GM23338 (cell line): ENCODE data around the gene UGT1A3. TPM values are rescaled to one million over a fixed set of nuclear protein-coding genes. Genes with fewer than 3 reads are reported as not detected.

ENCODE experiments used
- ATAC-seq: fragments of 200-7000 bp; cut with Tn5 transposase; 3 replicates; pipeline ENCODE4 v1.9.1; 2020
- DNase-seq: peaks from one replicate; pipeline ENCODE4 v3.0.0-alpha.2; 2015; ENCODE audit warnings: low spot score
- H2AFZ ChIP-seq: fragments of 200-600 bp; sonication (generic); 2 replicates; pipeline ENCODE4 v1.8.0; 2016; ENCODE audit warnings: antibody characterized with exemption, mild to moderate bottlenecking, moderate library complexity
- H3F3A ChIP-seq: fragments of 200-600 bp; sonication (generic); replicated peaks from 2 replicates; pipeline ENCODE4 v1.8.0; 2017; ENCODE audit warnings: antibody characterized with exemption, mixed run types, low read depth
- H3K27ac ChIP-seq: fragments of 200-600 bp; sonication (generic); 2 replicates; pipeline ENCODE4 v1.6.1; 2016; ENCODE audit warnings: low read depth
- H3K27me3 ChIP-seq: fragments of 200-600 bp; sonication (generic); 2 replicates; pipeline ENCODE4 v1.8.0; 2016; ENCODE audit warnings: mild to moderate bottlenecking, mixed run types, moderate library complexity; ENCODE audit not compliant: insufficient read depth
- H3K36me3 ChIP-seq: fragments of 200-600 bp; sonication (generic); 2 replicates; pipeline ENCODE4 v1.8.0; 2016; ENCODE audit warnings: mild to moderate bottlenecking; ENCODE audit not compliant: insufficient read depth
- H3K4me1 ChIP-seq: fragments of 200-600 bp; sonication (generic); 2 replicates; pipeline ENCODE4 v1.8.0; 2016; ENCODE audit warnings: mild to moderate bottlenecking, moderate library complexity; ENCODE audit not compliant: insufficient read depth
- H3K4me2 ChIP-seq: fragments of 200-600 bp; sonication (generic); 2 replicates; pipeline ENCODE4 v1.7.1; 2017; ENCODE audit warnings: mixed run types
- H3K4me3 ChIP-seq: fragments of 200-600 bp; sonication (generic); 2 replicates; pipeline ENCODE4 v1.6.1; 2016; ENCODE audit warnings: mixed run types
- H3K79me2 ChIP-seq: fragments of 200-600 bp; sonication (generic); replicated peaks from 2 replicates; pipeline ENCODE4 v1.8.0; 2017; ENCODE audit warnings: mild to moderate bottlenecking; ENCODE audit not compliant: insufficient read depth
- H3K9me2 ChIP-seq: fragments of 200-600 bp; sonication (generic); 2 replicates; pipeline ENCODE4 v1.8.0; 2017; ENCODE audit not compliant: insufficient read depth
- H4K20me1 ChIP-seq: fragments of 200-600 bp; sonication (generic); replicated peaks from 2 replicates; pipeline ENCODE4 v1.8.0; 2017; ENCODE audit warnings: mild to moderate bottlenecking; ENCODE audit not compliant: insufficient read depth
- H3K27ac Mint-ChIP-seq: 2 replicates; pipeline ENCODE4 v1.8.0; 2020; ENCODE audit warnings: inconsistent platforms, mild to moderate bottlenecking, moderate library complexity, mixed read lengths
- H3K27me3 Mint-ChIP-seq: 3 replicates; pipeline ENCODE4 v1.8.0; 2022; ENCODE audit warnings: low read depth, mild to moderate bottlenecking, moderate library complexity, mixed read lengths, inconsistent platforms; ENCODE audit not compliant: insufficient read depth, poor library complexity
- H3K36me3 Mint-ChIP-seq: 3 replicates; pipeline ENCODE4 v1.8.0; 2021; ENCODE audit warnings: low read depth, mild to moderate bottlenecking, inconsistent platforms, moderate library complexity, mixed read lengths
- H3K4me1 Mint-ChIP-seq: 3 replicates; pipeline ENCODE4 v1.8.0; 2020; ENCODE audit warnings: mild to moderate bottlenecking, inconsistent platforms, mixed read lengths
- H3K4me3 Mint-ChIP-seq: 3 replicates; pipeline ENCODE4 v1.8.0; 2021; ENCODE audit warnings: moderate library complexity, mild to moderate bottlenecking, inconsistent platforms, mixed read lengths
- H3K9me3 Mint-ChIP-seq: 3 replicates; pipeline ENCODE4 v1.8.0; 2020; ENCODE audit warnings: moderate library complexity, mild to moderate bottlenecking, inconsistent platforms, mixed read lengths
- CREB1 ChIP-seq: fragments of 250-450 bp; sonication (Bioruptor Pico); IDR thresholded peaks from 2 replicates; pipeline ENCODE4 v1.5.0; 2020; ENCODE audit warnings: low read depth, mild to moderate bottlenecking, moderate library complexity
- CTCF ChIP-seq, 2 experiments: fragments of 200-600 bp in 1 of 2; sonication (generic) in 1 of 2; conservative IDR thresholded peaks; 2 replicates each; pipeline versions ENCODE4 v1.5.1 to v1.6.1; 2016 to 2017; ENCODE audit warnings: antibody characterized with exemption in 2 of 2, low read depth in 2 of 2, mild to moderate bottlenecking in 2 of 2, moderate library complexity in 1 of 2
- ETS1 ChIP-seq: IDR thresholded peaks from 2 replicates; pipeline ENCODE4 v1.6.1; 2016; ENCODE audit warnings: antibody characterized with exemption
- EZH2 ChIP-seq: fragments of 200-600 bp; sonication (generic); IDR thresholded peaks from one replicate; pipeline ENCODE4 v1.8.0; 2017; ENCODE audit warnings: antibody characterized with exemption, mild to moderate bottlenecking, low read depth; ENCODE audit not compliant: unreplicated experiment
- EZH2phosphoT487 ChIP-seq: fragments of 200-600 bp; sonication (generic); IDR thresholded peaks from one replicate; pipeline ENCODE4 v1.8.1; 2018; ENCODE audit warnings: antibody characterized with exemption; ENCODE audit not compliant: unreplicated experiment
- JUNB ChIP-seq: IDR thresholded peaks from one replicate; pipeline ENCODE4 v1.6.1; 2016; ENCODE audit warnings: antibody characterized with exemption; ENCODE audit not compliant: unreplicated experiment
- NANOG ChIP-seq: IDR thresholded peaks from 2 replicates; pipeline ENCODE4 v1.6.1; 2016; ENCODE audit warnings: antibody characterized with exemption, borderline replicate concordance
- POLR2AphosphoS5 ChIP-seq: IDR thresholded peaks from 2 replicates; pipeline ENCODE4 v1.6.1; 2016; ENCODE audit warnings: antibody characterized with exemption, low read depth
- REST ChIP-seq: IDR thresholded peaks from one replicate; pipeline ENCODE4 v1.6.1; 2018; ENCODE audit warnings: antibody characterized with exemption; ENCODE audit not compliant: unreplicated experiment
- STAT1 ChIP-seq: IDR thresholded peaks from one replicate; pipeline ENCODE4 v1.6.1; 2016; ENCODE audit warnings: antibody characterized with exemption; ENCODE audit not compliant: unreplicated experiment
- ZNF114 ChIP-seq: fragments of 250-450 bp; sonication (Bioruptor Pico); IDR thresholded peaks from 2 replicates; pipeline ENCODE4 v1.5.0; 2020; ENCODE audit warnings: mild to moderate bottlenecking, moderate library complexity
- ZNF331 ChIP-seq: fragments of 250-450 bp; sonication (Bioruptor Pico); IDR thresholded peaks from 2 replicates; pipeline ENCODE4 v1.5.0; 2020; ENCODE audit warnings: low read depth, mild to moderate bottlenecking, moderate library complexity
- ZNF462 ChIP-seq: fragments of 250-450 bp; sonication (Bioruptor Pico); IDR thresholded peaks from 2 replicates; pipeline ENCODE4 v1.5.0; 2020; ENCODE audit warnings: mild to moderate bottlenecking, moderate library complexity
- polyA plus RNA-seq: library from polyadenylated mRNA; unstranded; fragments of >200 nt; fragmentation: Nextera tagmentation; extraction: Ambion mirVana; gene quantifications from 2 replicates; pipeline ENCODE4 v1.2.1, GENCODE V29; 2016
- total RNA-seq: library from RNA; depleted of rRNA; stranded (reverse); fragments of >200 nt; shearing (Covaris generic); gene quantifications from 2 replicates; pipeline ENCODE4 v1.2.3, GENCODE V29; 2014

Gene UGT1A3
- total and polyA plus RNA-seq, 2 experiments from 2014 or later, result not detected

GRCh38 chr2:233689031-233689430 is 39.8 kb upstream of the UGT1A3 start:
- Histone ChIP-seq H3F3A (no peaks in the 10 kb centered on the region), H3K4me2 (no peak overlapping the region), H3K36me3 (no peaks in the 10 kb centered on the region), H3K79me2 (no peaks in the 10 kb centered on the region), H4K20me1 (no peaks in the 10 kb centered on the region; the same call in 1 of the 2 replicates), H3K9me2 (peaks cover 16% of the 10 kb centered on the region; the same call in 1 of the 2 replicates), H2AFZ (no peak overlapping the region), H3K4me3 (no peak overlapping the region), H3K27me3 (no peaks in the 10 kb centered on the region), H3K4me1 (peaks cover 7% of the 10 kb centered on the region; the same call in 1 of the 2 replicates), H3K27ac (no peak overlapping the region)
- no peaks in the 10 kb centered on the region; the same call in 2 of the 3 replicates for H3K36me3 Mint-ChIP-seq
- DNase-seq (no peak), ATAC-seq (no peak)
- no peaks in the 10 kb centered on the region for H3K9me3 Mint-ChIP-seq
- no peak for TF ChIP-seq ZNF114
- no peak for TF ChIP-seq POLR2AphosphoS5
- no peak for TF ChIP-seq JUNB
- TF ChIP-seq EZH2, result no peak
- TF ChIP-seq EZH2phosphoT487, result no peak
- no peak for TF ChIP-seq NANOG
- no peak for TF ChIP-seq REST
- TF ChIP-seq ETS1, result no peak
- no peak for TF ChIP-seq ZNF331
- no peak for TF ChIP-seq CTCF (conservative IDR thresholded peaks at IDR 0.05; ENCODE audit: low read depth in 2 of 2)
- no peak for TF ChIP-seq STAT1
- no peak for TF ChIP-seq ZNF462 (CRISPR knock-in tag)
- no peak for TF ChIP-seq CREB1 (CRISPR knock-in tag)
- H3K4me1 Mint-ChIP-seq, result peaks cover 20% of the 10 kb centered on the region
- H3K27ac Mint-ChIP-seq, result no peak overlapping the region
- peaks cover 2% of the 10 kb centered on the region for H3K27me3 Mint-ChIP-seq
- H3K4me3 Mint-ChIP-seq, result no peak overlapping the region
